GM19372 (cell line): ENCODE measurements around the gene GPRIN1.
"Not testable (repeated sequence)": the region's sequence is repeated elsewhere in the genome, so short reads cannot be mapped to it uniquely, and the experiment has no call there.

ENCODE experiments used
- ATAC-seq: cut with Tn5 transposase; IDR thresholded peaks from one replicate; pipeline ENCODE4 v1.9.1; 2021; ENCODE audit warnings: mild to moderate bottlenecking, low read depth, moderate library complexity; ENCODE audit not compliant: unreplicated experiment

The GPRIN1 gene

DNA sequence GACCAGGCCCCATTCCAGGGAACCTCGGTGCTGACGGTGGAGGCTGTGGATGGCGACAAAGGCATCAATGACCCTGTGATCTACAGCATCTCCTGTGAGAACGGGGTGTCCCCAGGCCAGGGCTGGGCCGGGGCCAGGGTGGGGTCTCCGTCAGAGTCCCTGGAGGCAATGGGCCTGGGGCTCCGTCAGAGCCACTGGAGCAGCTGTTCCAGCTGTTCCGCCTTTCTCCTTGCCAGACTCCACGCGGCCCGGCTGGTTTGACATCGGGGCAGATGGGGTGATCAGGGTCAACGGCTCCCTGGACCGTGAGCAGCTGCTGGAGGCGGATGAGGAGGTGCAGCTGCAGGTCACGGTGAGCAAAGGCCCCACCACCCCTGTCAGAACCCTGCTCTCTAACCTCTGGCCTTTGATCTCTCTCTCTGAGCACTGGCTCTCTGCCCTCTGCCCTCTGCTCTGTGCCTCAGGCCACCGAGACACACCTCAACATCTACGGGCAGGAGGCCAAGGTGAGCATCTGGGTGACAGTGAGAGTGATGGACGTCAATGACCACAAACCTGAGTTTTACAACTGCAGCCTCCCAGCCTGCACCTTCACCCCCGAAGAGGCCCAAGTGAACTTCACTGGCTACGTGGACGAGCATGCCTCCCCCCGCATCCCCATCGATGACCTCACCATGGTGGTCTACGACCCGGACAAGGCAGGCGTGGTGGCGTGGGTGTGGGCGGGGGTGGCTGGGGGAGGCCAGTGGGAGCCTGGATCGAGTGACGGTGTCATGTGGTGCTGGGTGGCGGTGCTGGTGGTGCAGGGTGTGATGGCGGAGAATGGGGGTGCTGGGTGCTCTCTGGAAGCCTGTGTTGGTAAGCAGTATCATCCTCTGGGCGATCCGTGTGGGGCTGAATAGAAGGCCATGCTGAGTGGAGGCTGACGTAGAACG is 34.2 kb downstream of the GPRIN1 start:
- ATAC-seq = no peak

DNA sequence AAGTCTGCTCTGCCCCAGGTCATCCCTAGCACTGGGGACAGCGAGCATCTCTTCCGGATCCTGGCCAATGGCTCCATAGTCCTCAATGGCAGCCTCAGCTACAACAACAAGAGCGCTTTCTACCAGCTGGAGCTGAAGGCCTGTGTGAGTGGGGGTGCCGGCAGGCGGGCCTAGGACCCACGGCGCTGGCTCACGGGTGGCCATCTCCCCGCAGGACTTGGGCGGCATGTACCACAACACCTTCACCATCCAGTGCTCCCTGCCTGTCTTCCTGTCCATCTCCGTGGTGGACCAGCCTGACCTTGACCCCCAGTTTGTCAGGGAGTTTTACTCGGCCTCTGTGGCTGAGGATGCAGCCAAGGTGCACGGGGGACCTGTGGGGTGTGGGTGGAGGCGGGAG is 34.9 kb downstream of the GPRIN1 start:
- no peak for ATAC-seq

DNA sequence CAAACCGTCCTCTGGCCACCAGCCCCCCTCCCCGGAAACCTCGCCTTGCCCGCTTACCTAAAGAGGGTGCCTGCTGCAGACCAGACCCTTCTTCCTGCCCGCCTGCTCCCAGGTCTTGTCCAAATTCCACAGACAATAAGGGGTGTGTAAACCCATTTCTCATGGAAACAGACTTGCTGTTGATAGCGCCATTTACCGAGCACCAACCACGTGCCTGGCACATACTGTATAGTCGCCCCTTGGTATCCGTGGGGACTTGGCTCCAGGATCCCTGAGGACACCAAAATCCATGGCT is 35.7 kb downstream of the GPRIN1 start:
- no peak for ATAC-seq

DNA sequence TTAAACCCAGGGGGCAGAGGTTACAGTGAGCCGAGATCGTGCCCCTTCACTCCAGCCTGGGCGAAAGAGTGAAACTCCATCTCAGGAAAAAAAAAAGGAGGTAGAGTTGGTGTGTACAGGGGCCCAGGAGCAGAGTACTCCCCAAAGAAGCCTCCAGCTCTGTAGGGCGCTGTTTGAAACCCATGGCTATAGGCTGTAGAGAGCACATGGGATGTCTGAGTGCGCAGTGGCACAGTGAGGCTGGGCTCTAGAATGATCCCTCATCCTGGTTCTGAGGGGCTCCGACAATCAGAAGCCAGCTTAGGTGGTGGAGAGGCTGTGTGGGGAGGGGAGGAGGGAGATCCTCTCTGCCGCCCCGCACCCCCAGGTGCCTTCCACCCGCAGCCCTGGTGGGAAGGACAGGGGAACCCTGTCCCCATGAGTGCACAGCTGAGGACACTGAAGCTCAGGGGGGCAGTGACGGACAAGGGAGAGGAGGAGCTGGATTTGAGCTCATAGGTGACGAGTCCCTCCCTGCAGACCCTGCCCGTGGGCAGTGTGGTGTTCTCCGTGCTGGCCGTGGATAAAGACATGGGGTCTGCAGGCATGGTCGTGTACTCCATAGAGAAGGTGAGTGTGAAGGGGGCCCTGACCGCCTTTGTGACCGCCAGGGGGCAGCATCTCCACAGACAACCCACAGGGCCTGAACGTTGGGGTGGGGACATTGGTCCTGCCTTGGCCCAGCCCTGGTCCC is 36.2 kb downstream of the GPRIN1 start:
- ATAC-seq = no peak

DNA sequence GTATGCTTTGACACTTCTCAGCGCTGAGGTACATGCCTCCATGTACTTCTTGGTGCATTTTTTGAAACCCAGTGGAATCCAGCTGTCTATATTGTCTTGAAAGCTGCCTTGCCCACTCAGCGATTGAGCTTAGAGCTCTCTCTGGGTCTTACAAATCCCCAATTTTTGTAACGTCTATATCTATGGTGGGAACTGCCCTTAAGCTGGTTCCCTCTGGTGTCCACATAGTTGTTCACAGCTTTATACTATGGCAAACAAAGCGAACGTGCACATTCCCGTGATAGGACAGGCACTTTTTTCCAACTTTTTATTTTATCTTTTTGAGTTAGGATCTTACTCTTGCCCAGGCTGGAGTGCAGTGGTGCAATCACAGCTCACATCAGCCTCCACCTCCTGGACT is 39.9 kb downstream of the GPRIN1 start:
- ATAC-seq = no peak

DNA sequence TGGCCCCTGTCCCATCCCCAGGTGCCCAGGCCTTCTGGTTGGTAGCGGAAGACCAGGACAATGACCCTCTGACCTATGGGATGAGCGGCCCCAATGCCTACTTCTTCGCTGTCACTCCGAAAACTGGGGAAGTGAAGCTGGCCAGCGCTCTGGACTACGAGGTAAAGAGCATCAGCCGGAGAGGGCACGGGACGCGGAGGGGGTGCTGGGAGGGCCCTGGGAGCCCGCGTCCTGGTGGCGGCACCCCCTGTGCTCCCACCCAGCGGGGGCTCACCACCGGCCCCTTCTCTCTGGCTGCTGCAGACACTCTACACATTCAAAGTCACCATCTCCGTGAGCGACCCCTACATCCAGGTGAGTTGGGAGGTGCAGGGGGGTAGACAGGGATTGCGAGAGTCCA is 41.3 kb downstream of the GPRIN1 start:
- no peak for ATAC-seq

DNA sequence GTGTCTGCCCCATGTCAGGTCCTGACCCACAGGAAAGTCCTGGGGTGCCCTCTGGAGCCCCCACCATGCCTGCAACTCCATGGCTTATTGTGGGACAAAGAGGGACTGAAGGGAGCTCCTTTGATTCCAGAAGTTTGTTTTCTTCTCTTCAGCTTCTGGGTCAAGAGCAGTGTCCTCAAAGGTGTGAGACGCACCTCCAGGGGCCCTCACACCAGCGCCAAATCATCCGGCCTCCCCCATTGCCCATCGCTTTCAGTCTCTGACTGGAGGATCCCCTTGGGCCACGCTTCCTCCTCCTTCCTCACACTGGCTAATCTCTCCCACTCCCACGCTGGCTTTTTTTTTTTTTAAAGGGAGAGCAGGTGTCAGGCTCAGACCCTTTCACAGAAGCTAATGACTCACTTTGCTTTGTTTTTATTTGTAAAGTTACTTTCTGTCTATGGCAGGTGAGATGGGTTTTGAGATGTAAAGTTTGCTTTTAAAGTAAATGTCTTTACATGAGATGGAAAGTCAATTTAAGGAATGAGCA is 44.1 kb downstream of the GPRIN1 start:
- no peak for ATAC-seq

DNA sequence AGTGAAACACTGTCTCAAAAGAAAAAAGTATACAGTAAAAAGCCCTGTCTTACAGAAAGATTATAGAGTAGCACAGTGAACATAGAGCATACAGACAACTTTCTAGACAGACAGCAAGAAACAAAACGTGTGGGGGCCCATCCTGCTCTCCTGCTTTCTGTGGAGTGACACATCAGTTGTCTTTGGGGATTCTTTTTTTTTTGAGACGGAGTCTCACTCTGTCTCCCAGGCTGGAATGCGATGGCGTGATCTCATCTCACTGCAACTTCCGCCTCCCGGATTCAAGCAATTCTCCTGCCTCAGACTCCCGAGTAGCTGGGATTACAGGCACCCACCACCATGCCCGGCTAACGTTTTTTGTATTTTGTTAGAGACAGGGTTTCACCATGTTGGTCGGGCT is 46.0 kb downstream of the GPRIN1 start:
- ATAC-seq = no peak

DNA sequence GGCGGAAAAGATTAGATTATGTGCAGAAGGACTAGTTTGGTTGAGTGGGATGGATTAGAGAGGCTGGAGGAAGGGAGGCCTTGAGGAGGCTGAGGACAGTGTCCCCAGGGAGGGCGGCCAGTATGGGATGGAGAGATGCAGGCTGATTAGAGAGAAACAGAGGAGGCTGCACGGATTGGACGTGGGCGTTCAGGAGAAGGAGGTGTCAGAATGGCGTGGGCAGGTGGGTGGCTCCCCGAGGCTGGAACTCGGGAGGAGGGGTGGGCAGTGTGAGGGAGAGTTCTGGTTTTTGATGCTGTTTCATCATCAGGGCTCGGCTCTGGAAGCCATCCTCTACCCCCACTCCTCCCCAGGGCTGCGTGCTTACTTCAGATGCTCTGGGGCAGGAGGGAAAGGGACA is 47.8 kb downstream of the GPRIN1 start:
- ATAC-seq = no peak

DNA sequence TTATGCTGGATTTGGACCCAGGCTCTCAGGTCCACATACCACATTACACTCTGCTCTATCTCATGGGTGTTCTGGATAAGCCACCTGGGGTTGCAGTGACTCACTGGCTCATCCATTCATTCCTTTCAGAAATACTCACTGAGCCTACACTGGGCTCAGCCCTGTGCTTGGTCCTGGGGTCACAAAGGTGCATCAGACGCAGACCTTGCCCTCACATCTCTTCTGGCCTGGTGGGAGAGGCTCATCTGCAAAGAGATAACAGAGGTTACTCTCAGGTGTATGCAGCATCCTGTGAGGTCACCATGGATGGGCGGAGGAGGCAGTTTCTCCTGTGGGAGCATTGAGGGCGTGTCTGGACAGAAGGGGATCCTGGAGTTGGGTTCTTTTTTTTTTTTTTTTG is 48.7 kb downstream of the GPRIN1 start:
- ATAC-seq = no peak

DNA sequence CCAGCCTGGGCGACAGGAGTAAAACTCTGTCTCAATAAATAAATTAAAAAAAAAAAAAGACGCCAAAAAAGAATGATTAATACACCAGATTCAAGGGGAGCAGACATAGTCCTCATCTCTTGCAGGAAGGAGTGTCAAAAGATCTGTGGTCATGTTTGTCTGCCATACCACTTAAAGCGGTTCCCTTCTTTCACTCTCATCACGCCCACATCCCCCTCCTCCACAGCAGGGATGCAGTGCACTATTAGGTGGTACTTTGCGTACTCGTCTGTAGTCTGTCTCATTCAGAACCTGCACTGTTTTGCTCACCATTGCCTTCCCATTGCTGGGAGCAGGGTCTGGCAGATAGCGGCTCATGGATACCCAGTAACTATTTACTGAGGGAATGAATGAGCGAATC is 49.6 kb downstream of the GPRIN1 start:
- ATAC-seq = no peak

DNA sequence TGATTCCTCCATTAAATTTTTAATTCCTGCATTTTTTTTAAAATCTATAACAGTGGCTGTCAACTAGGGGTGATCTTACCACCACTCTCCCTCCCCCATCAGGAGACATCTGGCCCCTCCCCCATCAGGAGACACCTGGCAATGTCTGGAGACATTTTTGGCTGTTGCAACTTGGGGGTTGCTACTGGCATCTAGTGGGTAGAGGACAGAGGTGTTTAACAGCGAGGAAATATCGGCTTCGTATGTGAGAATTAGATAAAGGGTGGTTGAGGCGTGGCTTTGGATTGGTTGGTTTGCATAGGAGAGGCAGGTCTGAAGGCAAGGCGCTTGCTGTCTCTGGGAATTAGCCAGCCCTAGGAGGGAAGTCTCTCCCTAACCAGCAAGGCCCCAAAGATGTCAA is 50.3 kb downstream of the GPRIN1 start:
- ATAC-seq = no peak

DNA sequence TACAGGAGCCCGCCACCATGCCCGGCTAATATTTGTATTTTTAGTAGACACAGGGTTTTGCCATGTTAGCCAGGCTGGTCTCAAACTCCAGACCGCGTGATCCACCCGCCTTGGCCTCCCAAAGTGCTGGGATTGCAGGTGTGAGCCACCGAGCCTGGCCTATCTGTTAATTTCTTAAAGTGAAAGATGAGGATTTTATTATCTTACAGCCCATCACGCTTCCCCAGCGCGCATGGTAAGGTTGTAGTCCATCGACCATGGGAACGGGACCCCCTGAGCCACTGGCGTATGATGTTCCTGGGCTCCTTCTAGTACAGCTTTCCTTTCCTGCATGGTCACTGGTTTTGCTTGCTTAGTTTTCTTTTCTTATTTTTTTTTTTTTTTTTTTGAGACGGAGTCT is 52.1 kb downstream of the GPRIN1 start:
- no peak for ATAC-seq

DNA sequence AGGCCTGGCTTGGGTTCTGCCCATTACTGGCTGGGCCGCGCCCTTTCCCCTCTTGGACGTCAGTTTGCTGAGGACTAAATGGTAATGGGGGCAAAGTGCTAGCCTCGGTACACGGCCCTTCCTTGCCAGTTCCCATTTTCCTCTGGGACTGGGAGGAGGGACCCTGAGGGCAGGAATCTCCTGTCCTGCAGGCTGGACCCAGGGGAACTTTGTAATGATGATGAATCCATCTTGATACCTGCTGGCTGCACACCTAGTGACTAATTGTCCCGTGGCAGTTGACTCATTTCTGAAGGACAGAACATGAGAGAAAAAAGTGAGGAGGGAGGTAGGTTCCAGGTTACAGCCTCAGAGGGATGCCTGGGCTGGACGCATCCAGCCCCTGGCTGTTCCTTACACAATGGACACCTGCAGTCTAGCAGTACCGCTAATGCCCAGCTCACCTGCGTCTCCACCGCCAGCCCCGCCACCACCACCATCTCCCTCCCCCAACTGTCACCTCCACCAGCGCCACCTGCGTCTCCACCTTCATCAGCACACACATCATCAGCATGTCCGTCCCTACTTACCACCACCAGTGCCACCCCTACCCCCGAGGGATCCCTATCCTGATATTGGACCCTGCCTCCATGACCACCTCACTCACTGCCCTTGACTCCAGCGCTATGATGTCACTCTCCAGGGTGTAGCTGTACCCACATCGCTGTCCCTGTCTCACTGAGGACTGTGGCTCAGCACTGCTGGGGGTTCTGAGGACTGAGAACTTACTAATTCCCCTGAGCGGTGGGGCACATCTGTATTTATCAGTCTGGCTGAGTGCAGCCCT is 56.5 kb downstream of the GPRIN1 start:
- ATAC-seq = no peak

DNA sequence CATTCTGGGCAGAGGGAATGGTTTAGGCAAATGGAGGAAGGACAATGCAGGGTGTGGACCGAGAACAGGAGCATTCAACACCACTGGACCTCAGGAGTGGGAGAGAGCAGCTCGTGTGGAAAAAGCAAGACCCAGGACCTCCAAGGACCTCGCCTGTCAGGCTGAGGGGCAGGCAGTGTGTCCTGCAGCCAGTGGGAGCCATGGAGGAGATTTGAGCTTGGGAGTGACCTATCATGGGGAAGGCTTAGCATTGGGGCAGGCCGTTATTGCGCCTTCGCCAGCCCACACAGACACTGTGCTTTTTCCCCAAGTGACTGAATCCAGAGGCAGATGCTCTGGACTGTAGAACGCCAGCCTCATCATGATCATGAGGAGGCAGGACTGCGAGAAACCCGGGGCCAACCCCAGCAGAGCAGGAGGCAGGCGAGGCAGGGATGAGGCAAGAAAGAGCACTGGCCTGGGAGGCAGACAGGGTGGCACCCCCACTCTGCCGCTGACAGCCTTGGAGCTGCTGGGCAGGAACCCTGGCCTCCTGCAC is 57.6 kb downstream of the GPRIN1 start:
- no peak for ATAC-seq

DNA sequence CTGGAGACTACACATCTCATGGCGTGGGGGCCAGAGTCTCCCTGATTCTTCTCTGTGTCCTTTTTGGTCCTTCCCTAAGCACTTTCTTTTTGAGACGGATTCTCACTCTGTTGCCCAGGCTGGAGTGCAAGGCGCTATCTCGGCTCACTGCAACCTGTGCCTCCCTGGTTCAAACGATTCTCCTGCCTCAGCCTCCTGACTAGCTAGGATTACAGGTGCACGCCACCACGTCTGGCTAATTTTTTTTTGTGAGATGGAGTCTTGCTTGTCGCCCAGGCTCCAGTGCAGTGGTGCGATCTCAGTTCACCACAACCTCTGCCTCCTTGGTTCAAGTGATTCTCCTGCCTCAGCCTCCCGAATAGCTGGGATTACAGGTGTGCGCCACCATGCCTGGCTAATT is 59.0 kb downstream of the GPRIN1 start:
- not testable (repeated sequence) for ATAC-seq

DNA sequence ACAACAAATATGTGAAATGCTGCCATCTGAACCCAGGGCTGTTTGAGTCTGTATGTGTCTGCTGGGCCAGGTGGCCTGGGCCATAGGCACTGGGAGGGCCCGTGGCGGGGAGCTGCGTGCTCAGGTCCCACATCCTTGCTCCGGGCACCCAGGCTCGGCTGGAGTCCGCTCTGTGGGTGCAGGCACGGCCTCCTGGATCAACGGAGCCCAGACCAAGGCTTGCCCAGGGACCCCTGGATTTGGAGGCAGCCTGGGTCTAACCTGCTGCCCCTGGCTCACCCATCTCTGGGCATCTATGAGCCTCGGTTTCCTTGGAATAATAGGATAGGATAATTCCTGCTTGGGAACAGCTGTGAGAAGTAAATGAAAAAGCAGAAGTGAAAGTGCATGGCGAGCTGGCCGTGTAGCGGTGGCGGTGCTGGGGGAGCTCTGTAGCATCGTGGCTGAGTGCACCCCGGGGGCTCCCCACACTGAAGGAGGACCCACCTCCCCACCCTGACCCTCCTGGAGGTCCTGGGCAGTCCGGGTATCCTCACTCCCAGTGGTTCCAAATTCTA is 59.6 kb downstream of the GPRIN1 start:
- no peak for ATAC-seq

DNA sequence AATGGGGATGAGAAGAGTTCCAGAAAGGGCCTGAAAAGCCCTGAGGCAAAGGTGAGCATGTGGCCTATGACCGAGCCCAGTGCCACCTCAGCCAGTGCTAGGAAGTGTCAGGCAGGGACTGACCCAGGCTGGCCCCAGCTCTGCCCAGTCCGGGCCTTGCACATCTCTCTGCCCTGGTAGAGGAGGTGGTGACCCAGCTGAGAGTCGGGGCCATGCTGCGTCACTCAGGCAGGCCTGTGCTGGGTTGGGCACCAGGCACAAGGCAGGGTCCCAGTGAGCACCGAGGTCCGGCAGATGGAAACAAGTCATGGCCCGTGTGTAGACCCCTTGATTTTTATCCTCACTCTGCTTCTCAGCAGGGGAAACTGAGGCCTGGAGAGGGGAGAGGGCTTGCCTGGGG is 60.1 kb downstream of the GPRIN1 start:
- ATAC-seq = no peak

DNA sequence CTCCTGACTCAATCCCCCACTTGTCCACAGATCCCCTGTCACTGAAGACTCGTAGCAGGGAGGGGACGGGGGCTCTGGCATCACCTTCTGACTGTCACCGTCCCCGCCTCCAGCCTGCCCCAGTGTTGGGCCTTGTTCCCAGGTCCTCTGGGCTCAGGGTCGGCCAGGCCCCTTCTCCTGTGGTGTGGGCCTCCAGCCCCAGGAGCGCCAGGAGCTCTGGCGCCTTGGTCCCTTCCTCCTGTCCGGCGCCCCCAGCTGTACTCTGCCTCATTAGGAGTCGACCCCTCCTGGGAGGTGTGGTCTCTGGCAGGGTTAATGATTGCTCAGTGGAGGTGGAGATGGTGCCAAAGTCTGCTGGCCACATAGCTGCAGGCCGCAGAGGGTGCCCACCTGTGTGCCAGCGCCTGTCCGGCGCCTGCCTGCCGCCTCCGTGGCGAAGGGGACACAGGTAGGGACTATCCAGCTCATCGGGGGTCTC is 61.0 kb downstream of the GPRIN1 start, which contains the start of gene CDHR2:
CDHR2 (plus strand) TSS at position 376 of the 478 bp plus-strand sequence. CDS start 16,011 bp downstream, outside the sequence.
- ATAC-seq = no peak

DNA sequence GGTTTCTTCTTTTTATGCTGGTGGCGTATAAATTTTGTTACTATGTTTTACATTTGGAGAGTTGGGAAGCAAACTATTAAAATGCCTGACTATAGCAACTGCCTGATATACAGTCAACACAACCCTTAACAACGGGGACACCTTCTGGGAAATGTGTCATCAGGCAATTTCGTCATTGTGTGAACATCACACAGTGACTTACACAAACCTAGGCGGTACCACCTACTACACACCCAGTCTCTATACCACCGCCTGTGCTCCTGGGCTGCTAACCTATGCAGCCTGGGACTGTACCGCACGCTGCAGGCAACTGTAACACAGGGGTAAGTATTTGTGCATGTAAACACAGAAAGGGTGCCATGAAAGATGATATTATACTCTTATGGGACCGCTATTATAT is 62.2 kb downstream of the GPRIN1 start:
- no peak for ATAC-seq
